ENCODE results near the gene TTLL11.

TTLL11 gene

DNA sequence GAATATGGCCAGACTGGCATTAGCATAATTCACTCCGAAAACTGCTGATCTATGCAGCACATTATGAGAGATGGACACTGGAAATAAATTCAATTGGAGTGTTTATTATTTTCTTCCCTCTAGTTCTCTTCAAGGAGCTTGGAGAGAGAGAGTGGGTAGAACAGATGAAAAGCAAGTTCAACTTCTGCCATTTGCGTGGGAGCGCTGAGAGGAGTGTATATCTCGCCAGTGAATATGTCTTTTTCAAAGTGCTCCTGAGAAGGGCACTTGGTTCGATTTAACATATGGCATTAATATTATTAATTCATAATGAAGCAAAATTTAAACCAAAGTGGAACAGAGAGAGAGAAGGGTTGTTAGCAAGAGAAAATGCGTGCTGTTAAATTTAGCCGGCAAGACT is 227.2 kb downstream of the TTLL11 start:
- no peak for FAIRE-seq

GRCh38 chr9:121865060-121865459 is 228.0 kb downstream of the TTLL11 start:
- FAIRE-seq: no peak

GRCh38 chr9:121863955-121864354 is 229.2 kb downstream of the TTLL11 start:
- FAIRE-seq: no peak

GRCh38 chr9:121862371-121863332 is 230.5 kb downstream of the TTLL11 start:
- no peak for FAIRE-seq

DNA sequence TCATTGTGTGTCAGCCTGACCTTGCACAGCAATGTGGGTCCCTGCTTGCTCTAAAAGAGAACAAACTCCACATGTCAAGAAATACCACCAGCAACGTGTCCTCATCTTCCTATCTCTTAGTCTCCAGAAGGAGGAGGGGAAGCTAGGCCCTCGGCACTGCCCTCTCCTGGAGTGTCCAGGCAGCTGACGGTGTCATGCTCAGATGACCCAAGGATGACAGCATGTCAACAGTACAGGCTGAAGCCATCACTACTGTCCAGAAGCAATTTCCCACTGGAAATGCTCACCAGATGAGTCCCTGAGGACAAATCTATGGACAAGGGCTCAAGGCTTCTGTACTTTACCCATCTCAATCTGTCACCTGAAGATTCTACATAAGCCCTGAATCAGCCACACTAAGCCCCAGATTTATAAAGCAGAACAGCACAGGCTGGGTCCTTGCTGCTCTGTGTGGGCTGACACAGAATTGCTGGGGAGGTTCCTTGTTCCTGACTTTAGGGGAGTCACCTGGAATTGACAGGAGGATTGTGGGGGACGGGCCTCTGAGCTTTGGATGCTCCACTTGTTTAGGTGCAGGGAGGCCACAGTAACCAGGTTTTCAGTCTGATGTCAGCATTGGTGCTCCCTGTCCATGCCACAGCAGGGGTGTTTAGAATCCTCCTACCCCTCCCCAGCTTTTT is 231.5 kb downstream of the TTLL11 start:
- FAIRE-seq: no peak

DNA sequence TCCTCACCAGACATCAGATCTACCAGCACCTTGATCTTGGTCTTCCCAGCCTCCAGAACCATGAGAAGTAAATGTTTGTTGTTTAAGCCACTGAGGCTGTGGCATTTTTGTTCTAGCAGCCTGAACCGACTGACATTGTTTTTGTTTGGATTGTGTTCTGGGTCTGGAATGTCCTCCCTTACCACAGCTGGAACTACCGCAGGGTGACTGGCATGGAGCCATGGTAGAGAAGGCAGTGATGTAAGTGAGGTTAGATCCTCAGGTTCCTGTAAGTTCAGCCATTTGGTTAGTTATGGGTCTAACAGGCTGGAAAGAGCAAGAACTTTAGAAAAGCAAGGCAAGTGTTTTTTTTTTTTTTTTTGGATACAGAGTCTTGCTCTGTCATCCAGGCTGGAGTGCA is 232.4 kb downstream of the TTLL11 start:
- no peak for FAIRE-seq

DNA sequence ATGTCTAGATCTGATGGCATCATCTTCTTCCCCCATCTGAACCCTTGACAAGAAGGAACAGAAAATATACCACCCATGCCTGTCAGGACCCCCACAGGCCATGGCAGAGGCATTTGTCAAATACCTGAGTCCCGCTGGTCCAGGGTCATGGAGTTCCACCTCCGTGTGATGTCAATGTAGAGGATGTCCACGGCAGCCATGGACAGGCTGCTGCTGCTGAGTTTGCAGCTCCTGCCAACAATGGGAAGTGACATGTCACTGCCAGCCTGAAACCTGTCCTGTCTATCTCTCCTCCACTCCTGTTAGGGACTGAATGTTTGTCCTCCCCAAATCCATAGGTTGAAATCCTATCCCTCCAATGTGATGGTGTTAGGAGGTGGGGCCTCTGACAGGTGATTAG is 232.9 kb downstream of the TTLL11 start:
- no peak for FAIRE-seq

- no peak for FAIRE-seq
Observed at GRCh38 chr9:121859646-121860045, 233.5 kb downstream of the TTLL11 start.

- no peak for FAIRE-seq
Observed at GRCh38 chr9:121858788-121859187, 234.3 kb downstream of the TTLL11 start.

DNA sequence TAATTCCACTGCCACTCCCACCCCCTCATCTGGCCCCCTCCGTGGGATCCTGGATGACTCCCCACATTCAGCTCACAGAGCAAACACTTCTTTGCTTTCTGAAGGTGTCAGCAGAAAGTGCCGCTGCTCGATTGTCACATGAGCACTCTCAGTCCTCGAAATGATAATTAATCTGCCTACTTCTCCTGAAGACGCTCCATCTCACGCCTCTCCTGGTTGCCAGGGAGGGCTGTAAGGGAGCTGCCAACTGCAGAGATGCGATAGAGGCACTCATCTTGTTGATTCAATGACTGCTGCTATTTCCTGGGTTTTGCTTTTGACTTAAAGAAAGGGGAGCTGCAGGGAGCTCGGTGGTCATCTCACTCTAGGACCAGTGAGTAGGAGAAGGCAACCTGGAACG is 235.2 kb downstream of the TTLL11 start:
- no peak for FAIRE-seq

- FAIRE-seq: no peak
Observed at GRCh38 chr9:121855476-121855875, 237.6 kb downstream of the TTLL11 start.

GRCh38 chr9:121853617-121854395 is 239.3 kb downstream of the TTLL11 start:
- FAIRE-seq: no peak

- no peak for FAIRE-seq
Observed at GRCh38 chr9:121852651-121853616, 240.2 kb downstream of the TTLL11 start.

DNA sequence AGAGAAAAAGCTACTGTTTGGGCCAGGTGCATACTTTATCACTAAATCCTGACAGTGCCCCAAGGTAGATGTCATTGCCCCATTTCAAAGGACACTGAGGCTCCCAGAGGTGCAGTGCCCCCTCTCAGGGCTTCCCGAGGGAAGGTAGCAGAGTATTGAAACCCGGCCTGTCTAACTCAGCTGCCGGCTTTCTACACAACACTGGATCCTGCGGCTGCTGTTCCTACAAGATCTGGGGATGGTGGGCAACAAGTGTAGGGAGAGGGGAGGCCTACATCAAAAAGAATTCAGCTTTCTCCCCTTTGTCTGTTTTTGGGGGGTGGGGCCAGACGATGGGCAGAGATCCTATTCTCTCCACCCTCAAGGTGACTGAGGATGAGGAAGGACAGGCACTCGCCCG is 240.9 kb downstream of the TTLL11 start:
- FAIRE-seq: no peak

DNA sequence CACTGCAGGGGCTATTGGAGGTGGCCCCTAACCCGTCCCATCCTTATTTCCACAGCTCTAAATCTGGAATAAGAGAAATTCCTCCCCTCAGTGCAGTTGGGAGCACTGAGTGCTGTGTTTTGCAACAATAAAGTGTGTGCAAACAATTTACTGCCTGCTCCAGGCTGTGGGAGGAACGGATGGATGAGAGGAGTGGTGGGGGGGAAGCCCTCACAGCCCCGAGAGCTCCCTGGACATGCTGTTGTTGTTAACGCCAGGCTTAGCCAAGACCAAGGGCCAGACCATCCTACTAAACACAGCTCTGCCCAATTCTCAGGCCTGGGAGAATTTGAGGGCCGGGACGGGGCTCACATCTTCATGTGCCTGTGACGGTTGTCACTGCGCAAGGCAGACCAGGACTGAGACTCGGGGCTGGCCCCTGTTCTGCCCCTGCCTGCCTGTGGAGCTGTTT is 241.4 kb downstream of the TTLL11 start:
- FAIRE-seq: no peak

DNA sequence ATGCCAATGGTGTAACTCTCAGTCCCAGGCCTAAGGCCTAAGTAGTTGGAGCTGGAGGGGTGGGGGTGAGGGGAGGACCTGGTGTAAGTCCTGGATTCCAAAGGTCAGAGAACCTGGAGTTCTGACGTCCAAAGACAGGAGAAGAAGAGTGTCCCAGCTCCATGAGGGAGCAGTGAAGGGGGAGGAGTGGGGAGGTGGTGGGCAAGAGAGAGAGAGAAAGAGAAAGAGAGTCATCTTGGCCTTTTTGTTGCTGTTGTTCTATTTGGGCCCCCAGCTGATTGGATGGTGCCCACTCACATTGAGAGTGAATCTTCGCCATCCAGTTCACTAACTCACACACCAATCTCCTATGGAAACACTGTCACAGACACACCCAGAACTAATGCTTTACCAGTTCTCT is 242.7 kb downstream of the TTLL11 start:
- no peak for FAIRE-seq

DNA sequence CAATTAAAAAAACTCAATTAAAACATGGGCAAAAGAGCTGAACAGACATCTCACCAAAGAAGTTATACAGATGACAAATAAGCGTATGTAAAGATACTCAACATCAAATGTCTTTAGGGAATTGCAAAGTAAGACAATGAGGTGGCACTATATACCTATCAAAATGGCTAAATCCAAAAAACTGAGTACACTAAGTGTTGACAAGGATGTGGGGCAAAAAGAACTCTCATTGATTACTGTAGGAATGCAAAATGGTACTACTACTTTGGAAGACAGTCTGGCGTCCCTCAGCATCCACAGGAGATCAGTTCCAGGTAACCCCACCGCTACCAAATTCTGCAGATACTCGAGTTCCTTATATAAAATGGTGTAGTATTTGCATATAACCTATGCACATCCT is 243.6 kb downstream of the TTLL11 start:
- no peak for FAIRE-seq

DNA sequence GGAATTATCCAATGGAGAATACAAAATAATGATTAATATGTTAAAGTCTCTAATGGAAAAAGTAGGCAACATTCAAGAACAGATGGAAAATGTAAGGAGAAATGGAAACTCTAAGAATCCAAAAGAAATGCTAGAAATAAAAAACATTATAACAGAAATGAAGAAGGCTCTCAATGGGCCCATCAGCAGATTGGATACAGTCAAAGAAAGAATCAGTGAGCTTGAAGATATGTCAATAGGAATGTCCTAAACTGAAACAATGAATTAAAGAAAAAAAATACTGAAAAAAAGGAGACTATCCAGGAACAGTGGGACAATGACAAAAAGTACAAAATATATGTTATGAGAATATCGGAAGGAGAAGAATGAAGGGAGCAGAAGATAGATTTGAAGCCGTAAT is 248.5 kb downstream of the TTLL11 start:
- FAIRE-seq: no peak

DNA sequence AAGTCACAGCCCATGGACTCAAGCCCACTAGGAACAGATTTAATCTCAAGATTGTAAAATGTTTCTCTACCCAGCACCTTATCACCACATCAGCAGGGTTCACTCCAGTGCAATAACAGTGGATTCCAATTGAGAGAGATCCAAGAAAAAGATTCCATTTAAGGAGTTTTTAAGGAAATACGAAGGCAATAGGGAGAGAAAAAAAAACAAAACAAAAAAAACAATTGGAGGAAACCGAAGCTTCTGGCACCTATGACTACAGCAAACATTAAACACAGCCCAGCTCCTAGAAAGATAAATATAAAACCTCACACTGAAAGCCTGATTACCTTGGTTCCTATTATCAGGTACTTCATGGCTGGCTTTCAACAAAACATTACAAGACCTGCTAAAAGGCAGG is 249.0 kb downstream of the TTLL11 start:
- peak; percentile 72 for FAIRE-seq

GRCh38 chr9:121842612-121842978 is 250.5 kb downstream of the TTLL11 start:
- no peak for FAIRE-seq

GRCh38 chr9:121841771-121842611 is 251.1 kb downstream of the TTLL11 start:
- no peak for FAIRE-seq
